ENCODE measurements around the gene CITED2. TPM values are rescaled to one million over a fixed set of nuclear protein-coding genes. Genes with fewer than 3 reads are reported as not detected.
A peak's percentile ranks its signal among the peaks of the same experiment; 100 is the strongest.
"Not testable (repeated sequence)": the region's sequence is repeated elsewhere in the genome, so short reads cannot be mapped to it uniquely, and the experiment has no call there.

CITED2 gene
- total RNA-seq, 1 donor from 2014 or later, result 421 TPM

GRCh38 chr6:139364982-139365379 is 9.5 kb downstream of the CITED2 start:
- Mint-ChIP-seq H3K9me3 (ENCODE audit: unreplicated experiment) (no peaks in the 10 kb centered on the region), H3K27me3 (ENCODE audit: unreplicated experiment) (no peaks in the 10 kb centered on the region), H3K4me1 (ENCODE audit: unreplicated experiment) (peaks cover 30% of the 10 kb centered on the region), H3K4me3 (ENCODE audit: unreplicated experiment) (no peak overlapping the region), H3K36me3 (ENCODE audit: unreplicated experiment) (no peaks in the 10 kb centered on the region), H3K27ac (ENCODE audit: unreplicated experiment) (no peak overlapping the region)
- TF ChIP-seq CTCF (IDR thresholded peaks at IDR 0.05), result no peak
- DNase-seq (ENCODE audit: extremely low spot score, unreplicated experiment), result no peak

- Mint-ChIP-seq H3K4me3 (ENCODE audit: unreplicated experiment) (no peak overlapping the region), H3K4me1 (ENCODE audit: unreplicated experiment) (peaks cover 25% of the 10 kb centered on the region), H3K27ac (ENCODE audit: unreplicated experiment) (no peak overlapping the region), H3K9me3 (ENCODE audit: unreplicated experiment) (no peaks in the 10 kb centered on the region), H3K36me3 (ENCODE audit: unreplicated experiment) (no peaks in the 10 kb centered on the region), H3K27me3 (ENCODE audit: unreplicated experiment) (no peaks in the 10 kb centered on the region)
- peak; percentile 80 for TF ChIP-seq CTCF (IDR thresholded peaks at IDR 0.05)
- DNase-seq (ENCODE audit: extremely low spot score, unreplicated experiment), result no peak
Measured at GRCh38 chr6:139364302-139364981, 10.0 kb downstream of the CITED2 start.

- not testable (repeated sequence) for H3K27ac Mint-ChIP-seq (ENCODE audit: unreplicated experiment); DNase-seq (ENCODE audit: extremely low spot score, unreplicated experiment); H3K27me3 Mint-ChIP-seq (ENCODE audit: unreplicated experiment); H3K9me3 Mint-ChIP-seq (ENCODE audit: unreplicated experiment); H3K36me3 Mint-ChIP-seq (ENCODE audit: unreplicated experiment); H3K4me3 Mint-ChIP-seq (ENCODE audit: unreplicated experiment)
- H3K4me1 Mint-ChIP-seq (ENCODE audit: unreplicated experiment), result peaks cover 19% of the 10 kb centered on the region
Measured at GRCh38 chr6:139363797-139364196, 10.7 kb downstream of the CITED2 start.

DNA sequence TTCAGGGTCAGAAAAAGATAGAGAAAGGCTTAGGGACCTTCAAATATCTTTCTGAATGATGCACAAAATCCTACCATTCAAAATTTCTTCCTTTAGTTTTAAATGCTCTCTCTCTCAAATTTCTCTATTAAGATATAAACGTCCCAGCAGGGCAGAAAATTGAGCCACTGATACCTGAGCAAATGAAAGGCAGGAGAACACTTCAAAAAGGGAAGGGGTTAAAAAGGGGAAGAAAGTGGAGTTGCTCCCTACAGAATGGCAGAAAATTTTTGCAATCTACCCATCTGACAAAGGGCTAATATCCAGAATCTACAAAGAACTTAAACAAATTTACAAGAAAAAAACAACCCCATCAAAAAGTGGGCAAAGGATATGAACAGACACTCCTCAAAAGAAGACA is 11.3 kb downstream of the CITED2 start:
- H3K27me3 Mint-ChIP-seq (ENCODE audit: unreplicated experiment); H3K27ac Mint-ChIP-seq (ENCODE audit: unreplicated experiment); H3K4me3 Mint-ChIP-seq (ENCODE audit: unreplicated experiment); DNase-seq (ENCODE audit: extremely low spot score, unreplicated experiment); H3K9me3 Mint-ChIP-seq (ENCODE audit: unreplicated experiment); H3K36me3 Mint-ChIP-seq (ENCODE audit: unreplicated experiment): not testable (repeated sequence)
- H3K4me1 Mint-ChIP-seq (ENCODE audit: unreplicated experiment), result peaks cover 12% of the 10 kb centered on the region

- no peaks in the 10 kb centered on the region for H3K27me3 Mint-ChIP-seq (ENCODE audit: unreplicated experiment)
- no peaks in the 10 kb centered on the region for H3K9me3 Mint-ChIP-seq (ENCODE audit: unreplicated experiment)
- no peak for DNase-seq (ENCODE audit: extremely low spot score, unreplicated experiment)
- no peak overlapping the region for H3K4me3 Mint-ChIP-seq (ENCODE audit: unreplicated experiment)
- H3K36me3 Mint-ChIP-seq (ENCODE audit: unreplicated experiment), result no peaks in the 10 kb centered on the region
- no peak for TF ChIP-seq CTCF (IDR thresholded peaks at IDR 0.05)
- no peaks in the 10 kb centered on the region for H3K4me1 Mint-ChIP-seq (ENCODE audit: unreplicated experiment)
- H3K27ac Mint-ChIP-seq (ENCODE audit: unreplicated experiment), result no peak overlapping the region
Measured at GRCh38 chr6:139361211-139361610, 13.2 kb downstream of the CITED2 start.

- Mint-ChIP-seq H3K9me3 (ENCODE audit: unreplicated experiment) (peaks cover 4% of the 10 kb centered on the region), H3K4me1 (ENCODE audit: unreplicated experiment) (no peaks in the 10 kb centered on the region), H3K36me3 (ENCODE audit: unreplicated experiment) (no peaks in the 10 kb centered on the region), H3K27me3 (ENCODE audit: unreplicated experiment) (no peaks in the 10 kb centered on the region), H3K27ac (ENCODE audit: unreplicated experiment) (no peak overlapping the region), H3K4me3 (ENCODE audit: unreplicated experiment) (no peak overlapping the region)
- no peak for TF ChIP-seq CTCF (IDR thresholded peaks at IDR 0.05)
- DNase-seq (ENCODE audit: extremely low spot score, unreplicated experiment), result no peak
Measured at GRCh38 chr6:139356924-139357323, 17.5 kb downstream of the CITED2 start.

Measured in osteocyte (in vitro differentiated cells).